GM18951 (cell line): ENCODE measurements around the gene ENDOG.
"Not testable (repeated sequence)": the region's sequence is repeated elsewhere in the genome, so short reads cannot be mapped to it uniquely, and the experiment has no call there.

ENCODE experiments used
- POLR2A ChIP-seq: IDR thresholded peaks from 4 replicates; pipeline ENCODE4 v1.6.1; 2011; ENCODE audit warnings: mild to moderate bottlenecking; ENCODE audit not compliant: insufficient read length, insufficient read depth; ENCODE audit errors: extremely low read depth
- in situ Hi-C: fragments of 300-500 bp; cut with MboI; formaldehyde crosslinking; loops from one replicate; pipeline ENCODE4 v1.12.0; 2022; ENCODE audit warnings: low sequenced_read_pairs, mixed read lengths, inconsistent platforms; ENCODE audit not compliant: unreplicated experiment

ENDOG gene

GRCh38 chr9:128818099-128818838 is at the start of gene ENDOG:
ENDOG (plus strand) TSS chr9:128818500; CDS start chr9:128818685, 185 bp downstream.
- TF ChIP-seq POLR2A = peak; percentile 91
- in situ Hi-C loops = no loop called here

GRCh38 chr9:128768606-128769005 is 49.7 kb upstream of the ENDOG start:
- TF ChIP-seq POLR2A = no peak
- in situ Hi-C loops = no loop called here

- TF ChIP-seq POLR2A = no peak
- in situ Hi-C loops = no loop called here
Observed at GRCh38 chr9:128770286-128771030, 47.8 kb upstream of the ENDOG start.

- TF ChIP-seq POLR2A = no peak
- in situ Hi-C loops = no loop called here
Observed at GRCh38 chr9:128771094-128771721, 47.1 kb upstream of the ENDOG start.

DNA sequence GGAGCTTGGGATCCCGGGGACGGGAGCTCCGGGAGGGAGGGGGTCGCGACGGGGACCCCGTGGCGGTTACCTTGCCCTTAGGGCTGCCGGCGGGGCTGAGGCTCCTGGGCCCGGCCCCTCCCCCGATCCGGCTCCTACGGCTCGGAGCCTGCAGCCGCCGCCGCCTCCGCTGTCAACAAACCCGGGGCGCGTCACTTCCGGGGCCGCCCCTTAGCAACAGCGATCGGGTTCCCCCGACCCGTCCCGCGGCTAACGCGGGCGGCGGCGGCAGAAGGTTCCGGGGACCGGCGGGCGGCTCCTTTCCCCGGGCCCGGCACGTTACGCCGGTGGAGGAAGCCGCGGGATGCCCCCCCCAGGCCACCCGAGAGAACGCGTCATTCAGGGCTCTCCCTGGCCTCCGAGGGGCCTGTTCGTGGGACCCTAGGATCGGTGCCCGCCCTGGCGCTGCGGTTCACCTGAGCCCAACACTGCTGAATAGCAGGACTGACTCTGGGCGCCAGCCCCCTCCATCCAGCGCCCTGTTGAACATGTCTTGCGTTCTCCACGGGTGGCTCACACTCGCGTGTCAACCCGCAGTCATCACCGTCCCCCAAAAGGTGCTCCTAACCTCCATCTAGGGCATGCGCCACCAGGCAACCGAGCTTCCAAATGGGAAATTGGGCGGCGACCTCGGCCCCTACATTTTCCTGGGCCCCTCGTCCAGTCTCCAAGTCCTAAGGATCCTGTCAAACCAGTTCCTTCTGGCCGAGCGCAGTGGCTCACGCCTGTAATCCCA is 46.4 kb upstream of the ENDOG start, which contains the start of gene ZER1:
TSS of gene ZER1 (minus strand) at position 183 of the 775 bp plus-strand sequence. CDS start 16,362 bp downstream, outside the sequence.
- peak; percentile 75 for TF ChIP-seq POLR2A

DNA sequence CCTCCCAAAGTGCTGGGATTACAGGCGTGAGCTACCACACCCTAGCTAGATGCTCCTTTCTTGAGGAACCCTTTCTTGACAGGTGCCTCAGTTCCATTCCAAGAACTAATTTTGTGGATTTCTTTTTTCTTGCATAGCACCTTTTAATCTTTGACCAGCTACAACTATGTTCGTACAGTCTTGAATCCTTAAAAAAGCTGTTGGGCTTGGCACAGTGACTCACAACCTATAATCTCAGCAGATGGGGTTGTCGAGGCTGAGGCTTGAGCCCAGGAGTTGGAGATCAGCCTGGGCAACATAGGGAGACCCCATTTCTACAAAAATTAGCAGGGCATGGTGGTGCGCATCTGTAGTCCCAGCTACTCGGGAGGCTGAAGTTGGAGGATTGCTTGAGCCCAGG is 45.3 kb upstream of the ENDOG start:
- in situ Hi-C loops = no loop called here

More for the DNA sequence above, 46.4 kb upstream of the ENDOG start, which contains the start of gene ZER1:
- in situ Hi-C loops = no loop called here

DNA sequence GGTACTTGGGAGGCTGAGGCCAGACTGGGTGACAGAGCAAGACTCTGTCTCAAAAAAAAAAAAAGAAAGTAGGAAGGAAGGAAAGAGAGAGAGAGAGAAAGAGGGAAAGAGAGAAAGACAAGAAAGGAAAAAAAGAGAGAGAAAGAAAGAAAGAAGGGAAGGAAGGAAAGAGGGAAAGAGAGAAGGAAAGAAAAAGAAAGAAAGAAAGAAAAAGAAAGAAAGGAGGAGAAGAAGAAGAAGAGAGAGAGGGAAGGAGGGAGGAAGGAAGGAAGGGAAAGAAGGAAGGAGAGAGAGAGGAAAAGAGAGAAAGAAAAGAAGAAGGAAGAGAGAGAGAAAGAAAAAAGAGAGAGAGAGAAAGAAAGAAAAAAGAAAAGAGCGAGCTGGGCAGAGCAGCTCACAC is 43.5 kb upstream of the ENDOG start:
- no peak for TF ChIP-seq POLR2A
- in situ Hi-C loops = no loop called here

More for the DNA sequence above, 45.3 kb upstream of the ENDOG start:
- no peak for TF ChIP-seq POLR2A

- in situ Hi-C loops = not testable (repeated sequence)
Observed at GRCh38 chr9:128780093-128780492, 38.2 kb upstream of the ENDOG start.

GRCh38 chr9:128781187-128782070 is 36.9 kb upstream of the ENDOG start:
- in situ Hi-C loops = no loop called here

DNA sequence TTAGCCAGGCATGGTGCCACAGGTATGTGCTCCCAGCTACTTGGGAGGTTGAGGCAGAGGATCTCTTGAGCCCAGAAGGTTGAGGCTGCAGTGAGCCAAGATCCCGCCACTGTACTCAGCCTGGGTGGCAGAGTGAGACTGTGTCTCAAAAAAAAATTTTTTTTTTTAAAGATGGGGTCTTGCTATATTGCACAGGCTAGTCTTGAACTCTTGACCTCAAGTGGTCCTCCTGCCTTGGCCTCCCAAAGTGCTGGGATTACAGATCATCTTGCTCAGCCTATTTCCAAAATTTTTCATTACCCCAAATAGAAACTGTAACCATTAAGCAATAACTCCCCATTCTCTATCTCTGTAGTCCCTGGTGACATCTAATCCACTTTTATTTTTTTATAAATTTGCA is 35.6 kb upstream of the ENDOG start:
- in situ Hi-C loops = no loop called here
- no peak for TF ChIP-seq POLR2A

More at GRCh38 chr9:128781187-128782070, 36.9 kb upstream of the ENDOG start:
- TF ChIP-seq POLR2A = no peak

- no peak for TF ChIP-seq POLR2A
- in situ Hi-C loops = no loop called here
Observed at GRCh38 chr9:128785427-128785826, 32.9 kb upstream of the ENDOG start.
